Astrocyte of the cerebellum (primary cell): ENCODE data around the gene SNX14.
A peak's percentile ranks its signal among the peaks of the same experiment; 100 is the strongest.

ENCODE experiments used
- DNase-seq: peaks from one replicate; pipeline ENCODE4 v3.0.0-alpha.2; 2011; ENCODE audit warnings: low read depth
- H3K4me3 ChIP-seq: 2 replicates; pipeline ENCODE4 v1.5.1; 2011; ENCODE audit warnings: mild to moderate bottlenecking, low read depth, low read length, moderate library complexity
- CTCF ChIP-seq: IDR thresholded peaks from 2 replicates; pipeline ENCODE4 v1.5.1; 2012; ENCODE audit warnings: low read length, low read depth, moderate library complexity, mild to moderate bottlenecking; ENCODE audit errors: missing control alignments
- in situ Hi-C: cut with HindIII; loops from 2 replicates; pipeline ENCODE4 v1.10.0; 2017; ENCODE audit warnings: low sequenced_read_pairs

The SNX14 gene

GRCh38 chr6:85593438-85594196, at the start of gene SNX14:
Gene SNX14 (minus strand): TSS chr6:85593858. CDS start chr6:85593718, 140 bp downstream.
- in situ Hi-C loops, result loop anchor here (5.0 kb wide), 1 partner anchor 84 kb away; no protein-coding TSS in a partner anchor
- TF ChIP-seq CTCF, result no peak
- DNase-seq, result peak; percentile 74
- peak within 1 kb of the TSS; percentile 69 for H3K4me3 ChIP-seq

GRCh38 chr6:85642774-85643536, 49.3 kb upstream of the SNX14 start, which contains the start of gene SYNCRIP:
Gene SYNCRIP (minus strand): TSS chr6:85642886. CDS start chr6:85641439, 1,447 bp downstream.
- in situ Hi-C loops, result loop anchor here (5.0 kb wide), 1 partner anchor 46 kb away; no protein-coding TSS in a partner anchor
- DNase-seq, result peak; percentile 94
- H3K4me3 ChIP-seq, result peak within 1 kb of the TSS; percentile 98
- no peak for TF ChIP-seq CTCF

GRCh38 chr6:85641897-85642773, 48.5 kb upstream of the SNX14 start:
- peak overlapping the region; percentile 98 for H3K4me3 ChIP-seq
- peak; percentile 16 for DNase-seq
- no peak for TF ChIP-seq CTCF
- in situ Hi-C loops, result loop anchor here (5.0 kb wide), 1 partner anchor 45 kb away; no protein-coding TSS in a partner anchor

GRCh38 chr6:85641522-85641896, 47.9 kb upstream of the SNX14 start:
- TF ChIP-seq CTCF, result no peak
- in situ Hi-C loops, result loop anchor here (5.0 kb wide), 1 partner anchor 44 kb away; no protein-coding TSS in a partner anchor
- H3K4me3 ChIP-seq, result peak overlapping the region; percentile 98
- no peak for DNase-seq

GRCh38 chr6:85640821-85641220, 47.2 kb upstream of the SNX14 start:
- H3K4me3 ChIP-seq, result peak overlapping the region; percentile 98
- no peak for DNase-seq
- no peak for TF ChIP-seq CTCF
- in situ Hi-C loops, result loop anchor here (5.0 kb wide), 1 partner anchor 44 kb away; no protein-coding TSS in a partner anchor

- DNase-seq, result no peak
- in situ Hi-C loops, result no loop called here
- H3K4me3 ChIP-seq, result no peak overlapping the region
- no peak for TF ChIP-seq CTCF
These were observed 43.9 kb upstream of the SNX14 start for GRCh38 chr6:85637579-85637978.
